Inferior parietal cortex (tissue), 1 donor: ENCODE data around the gene CIAPIN1.

Experiments
- DNase-seq: peaks from one replicate; pipeline ENCODE4 v3.0.0-alpha.2; 2016; ENCODE audit errors: extremely low spot score

The CIAPIN1 gene

DNA sequence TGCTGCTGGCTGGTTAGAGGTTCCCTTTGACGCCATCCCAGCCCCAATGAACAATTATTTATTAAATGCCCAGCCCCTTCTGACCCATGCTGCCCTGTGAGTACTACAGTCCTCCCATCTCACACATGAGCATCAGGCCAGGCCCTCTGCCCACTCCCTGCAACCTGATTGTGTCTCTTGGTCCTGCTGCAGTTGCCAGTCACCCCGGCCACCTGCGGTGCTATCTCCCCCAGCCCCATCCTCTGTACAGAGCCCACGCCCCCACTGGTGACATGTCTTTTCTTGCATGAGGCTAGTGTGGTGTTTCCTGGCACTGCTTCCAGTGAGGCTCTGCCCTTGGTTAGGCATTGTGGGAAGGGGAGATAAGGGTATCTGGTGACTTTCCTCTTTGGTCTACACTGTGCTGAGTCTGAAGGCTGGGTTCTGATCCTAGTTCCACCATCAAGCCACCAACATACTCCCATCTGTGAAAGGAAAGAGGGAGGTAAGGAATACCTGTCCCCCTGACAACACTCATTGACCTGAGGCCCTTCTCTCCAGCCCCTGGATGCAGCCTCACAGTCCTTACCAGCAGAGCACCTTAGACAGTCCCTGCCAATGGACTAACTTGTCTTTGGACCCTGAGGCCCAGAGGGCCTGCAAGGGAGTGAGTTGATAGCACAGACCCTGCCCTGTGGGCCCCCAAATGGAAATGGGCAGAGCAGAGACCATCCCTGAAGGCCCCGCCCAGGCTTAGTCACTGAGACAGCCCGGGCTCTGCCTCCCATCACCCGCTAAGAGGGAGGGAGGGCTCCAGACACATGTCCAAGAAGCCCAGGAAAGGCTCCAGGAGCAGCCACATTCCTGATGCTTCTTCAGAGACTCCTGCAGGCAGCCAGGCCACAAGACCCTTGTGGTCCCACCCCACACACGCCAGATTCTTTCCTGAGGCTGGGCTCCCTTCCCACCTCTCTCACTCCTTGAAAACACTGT is 63.6 kb downstream of the CIAPIN1 start:
- no peak for DNase-seq

DNA sequence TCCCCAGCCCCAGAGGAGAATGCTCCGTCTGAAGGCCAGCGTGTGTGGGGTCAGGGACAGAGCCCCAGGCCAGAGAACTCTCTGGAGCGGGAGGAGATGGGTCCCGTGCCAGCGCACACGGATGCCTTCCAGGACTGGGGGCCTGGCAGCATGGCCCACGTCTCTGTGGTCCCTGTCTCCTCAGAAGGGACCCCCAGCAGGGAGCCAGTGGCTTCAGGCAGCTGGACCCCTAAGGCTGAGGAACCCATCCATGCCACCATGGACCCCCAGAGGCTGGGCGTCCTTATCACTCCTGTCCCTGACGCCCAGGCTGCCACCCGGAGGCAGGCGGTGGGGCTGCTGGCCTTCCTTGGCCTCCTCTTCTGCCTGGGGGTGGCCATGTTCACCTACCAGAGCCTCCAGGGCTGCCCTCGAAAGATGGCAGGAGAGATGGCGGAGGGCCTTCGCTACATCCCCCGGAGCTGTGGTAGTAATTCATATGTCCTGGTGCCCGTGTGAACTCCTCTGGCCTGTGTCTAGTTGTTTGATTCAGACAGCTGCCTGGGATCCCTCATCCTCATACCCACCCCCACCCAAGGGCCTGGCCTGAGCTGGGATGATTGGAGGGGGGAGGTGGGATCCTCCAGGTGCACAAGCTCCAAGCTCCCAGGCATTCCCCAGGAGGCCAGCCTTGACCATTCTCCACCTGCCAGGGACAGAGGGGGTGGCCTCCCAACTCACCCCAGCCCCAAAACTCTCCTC is 64.5 kb downstream of the CIAPIN1 start:
- DNase-seq, result no peak

GRCh38 chr16:57381791-57382534 is 65.2 kb downstream of the CIAPIN1 start:
- DNase-seq, result no peak

DNA sequence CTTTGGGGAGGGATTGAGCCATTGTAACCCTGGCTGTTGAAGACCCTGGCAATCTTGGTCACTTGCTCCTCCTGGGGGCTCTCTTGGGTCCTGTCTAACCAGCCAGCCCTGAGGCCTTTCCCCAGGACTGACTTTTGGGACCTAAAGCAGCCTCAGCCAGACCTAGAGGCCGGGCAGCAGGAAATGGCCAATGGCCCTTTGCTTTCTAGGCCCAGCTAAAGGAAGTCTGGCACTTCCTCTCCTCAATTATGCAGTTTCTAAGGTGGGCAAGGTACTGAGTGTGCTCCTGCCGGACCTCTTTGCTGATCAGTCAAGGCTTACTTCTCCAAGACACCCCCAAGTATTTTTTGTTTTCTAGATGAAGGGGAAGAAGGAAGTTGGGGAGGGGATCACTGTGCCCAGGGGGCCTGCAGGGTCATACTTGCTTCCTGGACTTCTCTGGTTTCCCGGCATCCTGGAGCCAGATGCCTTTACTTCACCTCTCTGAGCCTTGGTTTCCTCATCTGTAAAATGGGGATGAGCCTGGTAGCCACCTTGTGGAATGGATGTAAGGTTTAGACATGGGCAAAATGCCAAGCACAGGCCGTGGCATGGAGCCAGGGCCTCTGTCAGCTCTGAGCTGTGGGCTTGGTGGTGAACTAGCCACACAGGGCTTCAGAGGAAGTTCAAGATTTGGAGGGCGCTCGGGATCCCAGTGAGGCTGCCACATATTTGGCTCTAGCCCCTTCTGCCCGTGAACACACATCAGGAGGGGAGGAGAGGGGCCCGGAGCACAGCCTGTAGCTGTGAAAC is 66.3 kb downstream of the CIAPIN1 start:
- no peak for DNase-seq

- no peak for DNase-seq
These were observed 67.6 kb downstream of the CIAPIN1 start for GRCh38 chr16:57379579-57379978.
